Calu3 (cell line): ENCODE data around the gene FCN1. TPM values are rescaled to one million over a fixed set of nuclear protein-coding genes. Genes with fewer than 3 reads are reported as not detected.

ENCODE experiments used
- BruUV-seq: library from RNA; stranded (reverse); fragments of 400-500 nt; replicated peaks from 2 replicates; lab custom pipeline; 2021; lab: Mats Ljungman, UMichigan
- CTCF ChIA-PET: fragments of 300-600 bp; sonication (Branson Sonifier 250); formaldehyde crosslinking; loops from one replicate; lab custom pipeline; 2022; ENCODE audit warnings: antibody characterized with exemption; lab: Charles Lee
- DNase-seq: peaks from one replicate; pipeline ENCODE4 v3.0.0; 2022
- H3K27ac Mint-ChIP-seq: one replicate; pipeline ENCODE4 v1.8.0; 2022; ENCODE audit warnings: mixed read lengths; ENCODE audit not compliant: unreplicated experiment
- H3K27me3 Mint-ChIP-seq: one replicate; pipeline ENCODE4 v1.8.0; 2022; ENCODE audit warnings: mixed read lengths; ENCODE audit not compliant: unreplicated experiment
- H3K36me3 Mint-ChIP-seq: one replicate; pipeline ENCODE4 v1.8.0; 2022; ENCODE audit warnings: mild to moderate bottlenecking, moderate library complexity, mixed read lengths; ENCODE audit not compliant: insufficient read depth, unreplicated experiment
- H3K4me1 Mint-ChIP-seq: one replicate; pipeline ENCODE4 v1.8.0; 2022; ENCODE audit warnings: mild to moderate bottlenecking, low read depth, mixed read lengths; ENCODE audit not compliant: unreplicated experiment
- H3K4me3 Mint-ChIP-seq: one replicate; pipeline ENCODE4 v1.8.0; 2022; ENCODE audit warnings: mild to moderate bottlenecking, low read depth, moderate library complexity, mixed read lengths; ENCODE audit not compliant: unreplicated experiment
- H3K9me3 Mint-ChIP-seq: one replicate; pipeline ENCODE4 v1.8.0; 2022; ENCODE audit warnings: low read depth, mixed read lengths; ENCODE audit not compliant: unreplicated experiment
- intact Hi-C: fragments of 100-400 bp; cut with micrococcal nuclease; formaldehyde crosslinking; loops from one replicate; pipeline ENCODE4 v1.10.0; 2022; ENCODE audit not compliant: unreplicated experiment
- total RNA-seq: library from RNA; stranded (reverse); gene quantifications from 2 replicates; pipeline ENCODE4 v1.2.3, GENCODE V29; 2022
- TF ChIP-seq, protein P1 (sequence below): fragments of 200-600 bp; IDR thresholded peaks from one replicate; pipeline ENCODE4 v1.8.0; 2022; ENCODE audit warnings: antibody characterized with exemption; ENCODE audit not compliant: unreplicated experiment

The FCN1 gene
- total RNA-seq, 1 experiment from 2014 or later, result not detected

- TF ChIP-seq, protein P1, sequence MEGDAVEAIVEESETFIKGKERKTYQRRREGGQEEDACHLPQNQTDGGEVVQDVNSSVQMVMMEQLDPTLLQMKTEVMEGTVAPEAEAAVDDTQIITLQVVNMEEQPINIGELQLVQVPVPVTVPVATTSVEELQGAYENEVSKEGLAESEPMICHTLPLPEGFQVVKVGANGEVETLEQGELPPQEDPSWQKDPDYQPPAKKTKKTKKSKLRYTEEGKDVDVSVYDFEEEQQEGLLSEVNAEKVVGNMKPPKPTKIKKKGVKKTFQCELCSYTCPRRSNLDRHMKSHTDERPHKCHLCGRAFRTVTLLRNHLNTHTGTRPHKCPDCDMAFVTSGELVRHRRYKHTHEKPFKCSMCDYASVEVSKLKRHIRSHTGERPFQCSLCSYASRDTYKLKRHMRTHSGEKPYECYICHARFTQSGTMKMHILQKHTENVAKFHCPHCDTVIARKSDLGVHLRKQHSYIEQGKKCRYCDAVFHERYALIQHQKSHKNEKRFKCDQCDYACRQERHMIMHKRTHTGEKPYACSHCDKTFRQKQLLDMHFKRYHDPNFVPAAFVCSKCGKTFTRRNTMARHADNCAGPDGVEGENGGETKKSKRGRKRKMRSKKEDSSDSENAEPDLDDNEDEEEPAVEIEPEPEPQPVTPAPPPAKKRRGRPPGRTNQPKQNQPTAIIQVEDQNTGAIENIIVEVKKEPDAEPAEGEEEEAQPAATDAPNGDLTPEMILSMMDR, result no peak
- intact Hi-C loops, result no loop called here
- peaks cover 9% of the 10 kb centered on the region for H3K27me3 Mint-ChIP-seq
- CTCF ChIA-PET, result no interaction called here
- no TSS peak for BruUV-seq
- no peak overlapping the region for H3K4me3 Mint-ChIP-seq
- DNase-seq, result no peak
- H3K36me3 Mint-ChIP-seq, result no peaks in the 10 kb centered on the region
- no peaks in the 10 kb centered on the region for H3K4me1 Mint-ChIP-seq
- H3K9me3 Mint-ChIP-seq, result no peaks in the 10 kb centered on the region
- no peak overlapping the region for H3K27ac Mint-ChIP-seq
Observed at GRCh38 chr9:134943411-134943810, 25.7 kb upstream of the FCN1 start.

- TF ChIP-seq, protein P1, result no peak
- no peaks in the 10 kb centered on the region for H3K4me1 Mint-ChIP-seq
- H3K27ac Mint-ChIP-seq, result no peak overlapping the region
- BruUV-seq, result no TSS peak
- no peaks in the 10 kb centered on the region for H3K36me3 Mint-ChIP-seq
- no peaks in the 10 kb centered on the region for H3K9me3 Mint-ChIP-seq
- no peak for DNase-seq
- CTCF ChIA-PET, result no interaction called here
- intact Hi-C loops, result no loop called here
- no peak overlapping the region for H3K4me3 Mint-ChIP-seq
- H3K27me3 Mint-ChIP-seq, result peaks cover 9% of the 10 kb centered on the region
Observed at GRCh38 chr9:134942788-134943184, 25.1 kb upstream of the FCN1 start.

GRCh38 chr9:134942011-134942787 lies 24.5 kb upstream of the FCN1 start:
- no TSS peak for BruUV-seq
- intact Hi-C loops, result no loop called here
- H3K27ac Mint-ChIP-seq, result no peak overlapping the region
- no peaks in the 10 kb centered on the region for H3K4me1 Mint-ChIP-seq
- no peak for DNase-seq
- peaks cover 9% of the 10 kb centered on the region for H3K27me3 Mint-ChIP-seq
- H3K36me3 Mint-ChIP-seq, result no peaks in the 10 kb centered on the region
- CTCF ChIA-PET, result no interaction called here
- TF ChIP-seq, protein P1, result no peak
- H3K9me3 Mint-ChIP-seq, result no peaks in the 10 kb centered on the region
- no peak overlapping the region for H3K4me3 Mint-ChIP-seq

- TF ChIP-seq, protein P1, result no peak
- H3K9me3 Mint-ChIP-seq, result no peaks in the 10 kb centered on the region
- H3K4me1 Mint-ChIP-seq, result no peaks in the 10 kb centered on the region
- intact Hi-C loops, result no loop called here
- CTCF ChIA-PET, result no interaction called here
- DNase-seq, result no peak
- H3K4me3 Mint-ChIP-seq, result no peak overlapping the region
- BruUV-seq, result no TSS peak
- no peak overlapping the region for H3K27ac Mint-ChIP-seq
- H3K36me3 Mint-ChIP-seq, result no peaks in the 10 kb centered on the region
- H3K27me3 Mint-ChIP-seq, result peaks cover 9% of the 10 kb centered on the region
Observed at GRCh38 chr9:134940236-134941208, 22.8 kb upstream of the FCN1 start.
